Smooth muscle cell (in vitro differentiated cells): ENCODE data around the gene ELF2. TPM values are rescaled to one million over a fixed set of nuclear protein-coding genes. Genes with fewer than 3 reads are reported as not detected.
"Not testable (repeated sequence)": the region's sequence is repeated elsewhere in the genome, so short reads cannot be mapped to it uniquely, and the experiment has no call there.

Source experiments
- DNase-seq: peaks from one replicate; lab custom pipeline; 2025; ENCODE audit not compliant: unreplicated experiment; lab: John Stamatoyannopoulos, UW
- H2AFZ ChIP-seq: fragments of 200-600 bp; sonication (generic); 2 replicates; pipeline ENCODE4 v1.6.0; 2016; ENCODE audit warnings: antibody characterized with exemption, low read depth, mild to moderate bottlenecking
- H3F3A ChIP-seq: fragments of 200-600 bp; sonication (generic); 2 replicates; pipeline ENCODE4 v1.6.0; 2017; ENCODE audit warnings: antibody characterized with exemption, low read depth
- H3K27ac ChIP-seq: fragments of 200-600 bp; sonication (generic); 2 replicates; pipeline ENCODE4 v1.5.1; 2016; ENCODE audit warnings: low read depth, mild to moderate bottlenecking
- H3K27me3 ChIP-seq: fragments of 200-600 bp; sonication (generic); 2 replicates; pipeline ENCODE4 v1.6.1; 2016; ENCODE audit warnings: low read depth, mild to moderate bottlenecking
- H3K36me3 ChIP-seq: fragments of 200-600 bp; sonication (generic); 2 replicates; pipeline ENCODE4 v1.5.1; 2016; ENCODE audit warnings: low read depth
- H3K4me1 ChIP-seq: fragments of 200-600 bp; sonication (generic); 2 replicates; pipeline ENCODE4 v1.5.1; 2016; ENCODE audit warnings: low read depth
- H3K4me2 ChIP-seq: fragments of 200-600 bp; sonication (generic); 2 replicates; pipeline ENCODE4 v1.6.0; 2016; ENCODE audit warnings: mild to moderate bottlenecking
- H3K4me3 ChIP-seq: fragments of 200-600 bp; sonication (generic); 2 replicates; pipeline ENCODE4 v1.5.1; 2016; ENCODE audit warnings: mild to moderate bottlenecking
- H3K79me2 ChIP-seq: fragments of 200-600 bp; sonication (generic); 2 replicates; pipeline ENCODE4 v1.6.0; 2016; ENCODE audit warnings: low read depth, mild to moderate bottlenecking
- H3K9ac ChIP-seq: fragments of 200-600 bp; sonication (generic); 2 replicates; pipeline ENCODE4 v1.6.0; 2016; ENCODE audit warnings: low read depth
- H3K9me3 ChIP-seq: fragments of 200-600 bp; sonication (generic); replicated peaks from 2 replicates; pipeline ENCODE4 v1.5.1; 2016; ENCODE audit warnings: low read depth
- H4K20me1 ChIP-seq: fragments of 200-600 bp; sonication (generic); 2 replicates; pipeline ENCODE4 v1.6.0; 2016; ENCODE audit warnings: low read depth
- CTCF ChIP-seq: fragments of 200-600 bp; sonication (generic); IDR thresholded peaks from 2 replicates; pipeline ENCODE4 v1.5.1; 2017; ENCODE audit warnings: borderline replicate concordance, mild to moderate bottlenecking, antibody characterized with exemption; ENCODE audit not compliant: insufficient read depth, poor library complexity, severe bottlenecking
- WGBS: methylation state at CpG from one replicate; pipeline ENCODE4 v1.1.7; 2016; ENCODE audit warnings: low lambda C conversion rate; 5-methylcytosine and 5-hydroxymethylcytosine counted together
- polyA plus RNA-seq: library from polyadenylated mRNA; unstranded; fragments of >200 nt; fragmentation: Nextera tagmentation; extraction: Ambion mirVana; gene quantifications from 2 replicates; pipeline ENCODE4 v1.2.1, GENCODE V29; 2016
- total RNA-seq: library from RNA; depleted of rRNA; stranded (reverse); fragments of >200 nt; gene quantifications from 2 replicates; pipeline ENCODE4 v1.2.3, GENCODE V29; 2014

The ELF2 gene
- total and polyA plus RNA-seq, 2 experiments from 2014 or later: 26.1 to 37.2 TPM

GRCh38 chr4:139200102-139200501 lies 23.1 kb upstream of the ELF2 start:
- DNase-seq: no peak
- WGBS: 84% methylated on average over 4 of the region's 4 CpGs
- H3K36me3 ChIP-seq: no peaks in the 10 kb centered on the region
- H3K27ac ChIP-seq: no peak overlapping the region
- no peak for TF ChIP-seq CTCF
- H3F3A ChIP-seq: no peaks in the 10 kb centered on the region
- H3K4me3 ChIP-seq: no peak overlapping the region
- H4K20me1 ChIP-seq: no peaks in the 10 kb centered on the region
- no peak overlapping the region for H2AFZ ChIP-seq
- H3K79me2 ChIP-seq: no peaks in the 10 kb centered on the region
- no peaks in the 10 kb centered on the region for H3K27me3 ChIP-seq
- no peaks in the 10 kb centered on the region for H3K4me1 ChIP-seq
- no peak overlapping the region for H3K9ac ChIP-seq
- H3K9me3 ChIP-seq: no peaks in the 10 kb centered on the region
- no peak overlapping the region for H3K4me2 ChIP-seq

DNA sequence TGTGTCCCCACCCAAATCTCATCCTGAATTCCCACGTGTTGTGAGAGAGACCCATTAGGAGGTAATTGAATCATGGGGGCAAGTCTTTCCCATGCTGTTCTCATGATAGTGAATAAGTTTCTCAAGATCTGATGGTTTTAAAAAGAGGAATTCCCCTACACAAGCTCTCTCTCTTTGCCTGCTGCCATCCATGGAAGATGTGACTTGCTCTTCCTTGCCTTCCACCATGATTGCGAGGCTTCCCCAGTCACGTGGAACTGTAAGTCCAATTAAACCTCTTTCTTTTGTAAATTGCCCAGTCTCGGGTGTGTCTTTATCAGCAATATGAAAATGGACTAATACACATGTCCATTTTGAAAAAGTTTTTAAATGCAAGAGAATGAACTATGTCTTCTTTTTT lies 20.2 kb upstream of the ELF2 start:
- not testable (repeated sequence) for H3K4me2 ChIP-seq, DNase-seq, H3F3A ChIP-seq, H3K27ac ChIP-seq, H3K9ac ChIP-seq, H4K20me1 ChIP-seq, H3K4me3 ChIP-seq, H3K79me2 ChIP-seq, H3K4me1 ChIP-seq, H3K36me3 ChIP-seq, H3K27me3 ChIP-seq, H3K9me3 ChIP-seq, H2AFZ ChIP-seq
- WGBS: 85% methylated on average over 4 of the region's 4 CpGs

GRCh38 chr4:139196462-139196861 lies 19.4 kb upstream of the ELF2 start:
- no peaks in the 10 kb centered on the region for H4K20me1 ChIP-seq
- 80% methylated on average over 3 of the region's 3 CpGs for WGBS
- no peaks in the 10 kb centered on the region for H3K27me3 ChIP-seq
- no peaks in the 10 kb centered on the region for H3K79me2 ChIP-seq
- H3K4me3 ChIP-seq: no peak overlapping the region
- no peaks in the 10 kb centered on the region for H3K9me3 ChIP-seq
- TF ChIP-seq CTCF: no peak
- no peaks in the 10 kb centered on the region for H3F3A ChIP-seq
- no peaks in the 10 kb centered on the region for H3K4me1 ChIP-seq
- H3K4me2 ChIP-seq: no peak overlapping the region
- H3K36me3 ChIP-seq: no peaks in the 10 kb centered on the region
- H2AFZ ChIP-seq: no peak overlapping the region
- no peak overlapping the region for H3K9ac ChIP-seq
- DNase-seq: no peak
- H3K27ac ChIP-seq: no peak overlapping the region

GRCh38 chr4:139191373-139191772 lies 14.4 kb upstream of the ELF2 start:
- Histone ChIP-seq H3K9ac (no peak overlapping the region), H3K79me2 (no peaks in the 10 kb centered on the region), H3K4me3 (no peak overlapping the region), H4K20me1 (no peaks in the 10 kb centered on the region), H3K9me3 (no peaks in the 10 kb centered on the region), H3F3A (no peaks in the 10 kb centered on the region), H3K27me3 (no peaks in the 10 kb centered on the region), H3K36me3 (no peaks in the 10 kb centered on the region), H3K4me2 (no peak overlapping the region), H3K27ac (no peak overlapping the region), H3K4me1 (no peaks in the 10 kb centered on the region), H2AFZ (no peak overlapping the region)
- WGBS: 93% methylated on average over 2 of the region's 2 CpGs
- TF ChIP-seq CTCF: no peak
- no peak for DNase-seq
